Right lobe of liver (tissue), 6 donors: ENCODE measurements around the gene TECR. TPM values are rescaled to one million over a fixed set of nuclear protein-coding genes. Genes with fewer than 3 reads are reported as not detected.
A peak's percentile ranks its signal among the peaks of the same experiment; 100 is the strongest.

Experiments used
- ATAC-seq, 4 donors: fragments of 200-7000 bp; cut with Tn5 transposase; one replicate each; pipeline ENCODE4 v1.9.1; 2020; ENCODE audit warnings: mild to moderate bottlenecking in 4 of 4, moderate library complexity in 4 of 4
- DNase-seq, 3 donors: peaks; one replicate each; pipeline ENCODE4 v3.0.0-alpha.2; 2020
- H3K27ac ChIP-seq, 3 donors: fragments of 200-600 bp; one replicate each; pipeline ENCODE4 v1.8.0; 2022
- H3K27me3 ChIP-seq, 2 donors: fragments of 200-600 bp; one replicate each; pipeline ENCODE4 v1.8.0; 2022
- H3K36me3 ChIP-seq, 4 donors: fragments of 200-600 bp; sonication (generic) in 1 of 4; one replicate each; pipeline versions ENCODE4 v1.5.1 to v1.8.0; 2017 to 2022; ENCODE audit warnings: control low read depth in 1 of 4
- H3K4me1 ChIP-seq, 4 donors: fragments of 200-600 bp; sonication (generic) in 1 of 4; one replicate each; pipeline versions ENCODE4 v1.5.1 to v1.8.0; 2017 to 2022; ENCODE audit warnings: control low read depth in 1 of 4
- H3K4me3 ChIP-seq, 3 donors: fragments of 200-600 bp; one replicate each; pipeline ENCODE4 v1.8.0; 2022
- H3K9me3 ChIP-seq, 4 donors: fragments of 200-600 bp; sonication (generic) in 1 of 4; one replicate each; pipeline versions ENCODE4 v1.5.1 to v1.8.0; 2017 to 2022; ENCODE audit warnings: control low read depth in 1 of 4
- POLR2A ChIP-seq: fragments of 450-650 bp; IDR thresholded peaks from one replicate; pipeline ENCODE4 v1.6.1; 2017; ENCODE audit warnings: antibody characterized with exemption, mild to moderate bottlenecking
- WGBS: methylation state at CpG from one replicate; pipeline ENCODE4 v1.1.6; 2018; ENCODE audit warnings: low coverage, low lambda C conversion rate; ENCODE audit not compliant: insufficient coverage; ENCODE audit errors: missing lambda C conversion rate; 5-methylcytosine and 5-hydroxymethylcytosine counted together
- intact Hi-C, 2 donors: fragments of 100-400 bp; cut with DNase I; formaldehyde crosslinking; loops; one replicate each; pipeline versions ENCODE4 v1.11.2 to v1.14.1; 2022
- total RNA-seq, 6 experiments: library from RNA; depleted of rRNA in 2 of 6; stranded (reverse); fragments of >200 nt in 2 of 6; fragmentation: NEBNext Ultra II Directional in 3 of 6; extraction: Animal tissue kit (Norgen Biotek cat#: 25700) in 3 of 6; gene quantifications; one replicate each; pipeline versions ENCODE4 v1.1.0 to v1.2.4, GENCODE V29; 2016 to 2023
- TF ChIP-seq, protein P1 (sequence below), 4 donors: fragments of 200-600 bp in 3 of 4; fragments of 450-650 bp in 1 of 4; IDR thresholded peaks; one replicate each; pipeline versions ENCODE4 v1.5.1 to v1.8.0; 2016 to 2022; ENCODE audit warnings: antibody characterized with exemption in 4 of 4, mild to moderate bottlenecking in 2 of 4
- donor health status: DM: no; HTN: yes; CAD: no.
- donor health status: DM: no; HTN: no; CAD: no.
- donor health status: DM: no; HTN: no; CAD: no.
- donor health status: DM: no; HTN: yes; CAD: no.
- donor health status: DM: no; HTN: yes; CAD: no.

Gene TECR
- total RNA-seq, 6 experiments from 2014 or later = 37.9 to 99.0 (median 77.0) TPM

DNA sequence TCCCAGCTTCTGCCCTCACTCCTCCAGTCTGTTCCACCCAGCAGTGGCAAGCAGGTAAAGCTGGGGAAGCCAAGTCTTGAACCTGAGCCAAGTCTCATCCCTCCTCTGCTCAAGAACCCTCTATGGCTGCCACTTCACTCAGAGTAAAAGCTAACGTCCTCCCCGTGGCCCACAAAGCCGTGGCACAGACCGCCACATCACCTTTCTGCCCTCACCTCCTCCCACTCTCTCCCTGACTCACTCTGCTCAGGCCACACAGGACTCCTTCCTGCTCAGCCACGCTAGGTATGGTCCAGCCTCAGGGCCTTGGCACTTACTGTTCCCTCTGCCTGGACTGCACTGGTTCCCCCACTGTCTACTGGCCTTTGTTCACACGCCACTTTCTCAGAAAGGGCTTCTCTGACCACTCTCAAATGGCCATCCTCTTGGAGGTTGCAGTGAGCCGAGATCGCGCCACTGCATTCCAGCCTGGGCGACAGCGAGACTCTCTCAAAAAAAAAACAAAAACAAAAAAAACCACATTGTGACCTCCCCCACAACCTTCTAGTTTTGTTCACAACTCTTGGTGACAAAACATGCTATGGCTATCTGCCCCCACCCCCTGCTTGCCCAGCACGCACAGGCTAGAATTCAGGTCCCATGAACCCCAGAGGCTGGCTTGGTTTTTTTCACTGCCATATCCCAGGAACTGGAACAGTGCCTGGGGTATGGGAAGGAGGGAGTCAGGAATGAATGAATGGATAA lies 26.7 kb downstream of the TECR start:
- Histone ChIP-seq H3K36me3 (no peaks in the 10 kb centered on the region), H3K4me3 (no peak overlapping the region), H3K9me3 (no peaks in the 10 kb centered on the region), H3K27me3 (no peaks in the 10 kb centered on the region), H3K4me1 (peaks cover 0 to 48% (median 11%) of the 10 kb centered on the region in 4 donors), H3K27ac (no peak overlapping the region)
- ATAC-seq = no peak
- TF ChIP-seq, protein P1, sequence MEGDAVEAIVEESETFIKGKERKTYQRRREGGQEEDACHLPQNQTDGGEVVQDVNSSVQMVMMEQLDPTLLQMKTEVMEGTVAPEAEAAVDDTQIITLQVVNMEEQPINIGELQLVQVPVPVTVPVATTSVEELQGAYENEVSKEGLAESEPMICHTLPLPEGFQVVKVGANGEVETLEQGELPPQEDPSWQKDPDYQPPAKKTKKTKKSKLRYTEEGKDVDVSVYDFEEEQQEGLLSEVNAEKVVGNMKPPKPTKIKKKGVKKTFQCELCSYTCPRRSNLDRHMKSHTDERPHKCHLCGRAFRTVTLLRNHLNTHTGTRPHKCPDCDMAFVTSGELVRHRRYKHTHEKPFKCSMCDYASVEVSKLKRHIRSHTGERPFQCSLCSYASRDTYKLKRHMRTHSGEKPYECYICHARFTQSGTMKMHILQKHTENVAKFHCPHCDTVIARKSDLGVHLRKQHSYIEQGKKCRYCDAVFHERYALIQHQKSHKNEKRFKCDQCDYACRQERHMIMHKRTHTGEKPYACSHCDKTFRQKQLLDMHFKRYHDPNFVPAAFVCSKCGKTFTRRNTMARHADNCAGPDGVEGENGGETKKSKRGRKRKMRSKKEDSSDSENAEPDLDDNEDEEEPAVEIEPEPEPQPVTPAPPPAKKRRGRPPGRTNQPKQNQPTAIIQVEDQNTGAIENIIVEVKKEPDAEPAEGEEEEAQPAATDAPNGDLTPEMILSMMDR (IDR thresholded peaks at IDR 0.05) = no peak
- TF ChIP-seq POLR2A = no peak
- intact Hi-C loops = loop anchor here in 1 of 2 donors (10.0 kb wide), 1 partner anchor 51 kb away; no protein-coding TSS in a partner anchor
- 85% methylated on average over 12 of the region's 12 CpGs for WGBS
- no peak for DNase-seq

DNA sequence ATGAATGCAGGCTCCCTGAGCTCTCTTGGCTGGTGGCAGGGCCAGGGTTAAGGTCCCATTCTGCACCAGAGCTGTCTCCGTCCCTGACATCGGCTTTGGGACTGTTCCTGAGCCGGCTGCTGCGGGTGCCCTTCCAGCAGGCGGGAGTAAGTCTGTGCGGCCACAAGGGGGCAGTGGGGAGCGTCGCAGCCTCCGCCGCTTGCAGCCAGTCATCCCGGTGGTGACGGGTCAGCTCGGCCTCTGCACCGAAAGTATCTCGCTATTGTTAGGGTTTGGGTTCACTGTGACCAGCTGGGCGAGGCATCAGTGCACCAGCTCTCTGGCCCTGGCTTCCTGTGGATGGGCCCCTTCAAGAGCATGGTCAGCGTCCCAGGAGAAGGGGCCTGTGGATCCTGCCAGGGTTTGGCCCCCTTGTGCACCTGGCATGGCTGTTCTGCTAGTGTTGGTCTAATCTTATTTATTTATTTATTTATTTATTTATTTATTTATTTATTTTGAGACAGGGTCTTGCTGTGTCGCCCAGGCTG lies 27.3 kb downstream of the TECR start:
- Histone ChIP-seq H3K36me3 (no peaks in the 10 kb centered on the region), H3K4me3 (no peak overlapping the region), H3K27ac (no peak overlapping the region)

DNA sequence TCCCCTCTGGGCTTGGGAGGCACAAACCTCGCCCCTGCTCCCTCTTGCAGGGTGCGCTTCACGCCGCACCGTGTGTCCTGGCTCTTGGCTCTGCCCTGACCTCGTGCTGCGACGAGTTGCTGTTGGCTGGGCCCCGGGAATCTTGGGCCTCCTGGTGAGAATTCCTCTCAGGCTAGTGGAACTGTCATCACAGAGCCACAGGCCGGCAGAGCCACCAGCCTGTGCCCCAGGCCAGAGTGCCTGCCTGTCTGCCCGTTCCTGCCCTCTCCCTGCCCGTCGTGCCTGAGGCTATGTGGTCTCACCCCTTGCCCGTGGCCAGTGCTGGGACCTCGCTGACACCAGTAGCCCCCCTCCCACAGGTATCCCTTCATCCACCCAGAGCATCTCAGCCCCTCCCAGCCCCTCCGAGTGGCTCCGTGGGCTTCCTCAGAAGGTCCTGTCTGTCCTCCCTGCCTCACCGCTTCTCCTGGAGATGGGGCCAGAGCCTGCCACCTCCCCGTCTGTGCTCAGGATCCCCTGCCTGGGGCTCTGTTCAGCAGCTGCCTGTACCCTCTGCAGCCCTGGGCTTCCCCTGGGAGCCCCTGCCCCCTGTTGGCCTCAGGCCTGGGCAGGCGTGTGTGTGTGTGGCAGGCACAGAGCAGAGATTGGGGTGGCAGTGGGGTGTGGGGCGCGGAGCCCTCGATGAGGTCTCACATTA lies 29.1 kb downstream of the TECR start:
- H3K9me3 ChIP-seq = no peaks in the 10 kb centered on the region
- no peak for ATAC-seq
- TF ChIP-seq, protein P1 (IDR thresholded peaks at IDR 0.05) = no peak
- no peak for TF ChIP-seq POLR2A
- no peaks in the 10 kb centered on the region for H3K27me3 ChIP-seq
- H3K27ac ChIP-seq = no peak overlapping the region
- H3K36me3 ChIP-seq = peaks cover 0 to 1% (median 0%) of the 10 kb centered on the region in 4 donors
- DNase-seq = no peak
- intact Hi-C loops = loop anchor here in 1 of 2 donors (10.0 kb wide), 1 partner anchor 54 kb away; no protein-coding TSS in a partner anchor
- peaks cover 0 to 29% (median 7%) of the 10 kb centered on the region in 4 donors for H3K4me1 ChIP-seq
- no peak overlapping the region for H3K4me3 ChIP-seq
- 80% methylated on average over 2 of the region's 23 CpGs for WGBS

More for the DNA sequence above, 27.3 kb downstream of the TECR start:
- WGBS = 87% methylated on average over 2 of the region's 18 CpGs
- H3K27me3 ChIP-seq = no peaks in the 10 kb centered on the region
- no peaks in the 10 kb centered on the region for H3K9me3 ChIP-seq
- TF ChIP-seq POLR2A = no peak
- TF ChIP-seq, protein P1 (IDR thresholded peaks at IDR 0.05) = peak; percentile 83 to 99 (median 96)
- H3K4me1 ChIP-seq = peaks cover 0 to 42% (median 11%) of the 10 kb centered on the region in 4 donors
- DNase-seq = peak; percentile 79 to 85 (median 84)
- peak; percentile 75 to 80 (median 78) for ATAC-seq
- intact Hi-C loops = loop anchor here in 1 of 2 donors (10.0 kb wide), 1 partner anchor 52 kb away; no protein-coding TSS in a partner anchor

DNA sequence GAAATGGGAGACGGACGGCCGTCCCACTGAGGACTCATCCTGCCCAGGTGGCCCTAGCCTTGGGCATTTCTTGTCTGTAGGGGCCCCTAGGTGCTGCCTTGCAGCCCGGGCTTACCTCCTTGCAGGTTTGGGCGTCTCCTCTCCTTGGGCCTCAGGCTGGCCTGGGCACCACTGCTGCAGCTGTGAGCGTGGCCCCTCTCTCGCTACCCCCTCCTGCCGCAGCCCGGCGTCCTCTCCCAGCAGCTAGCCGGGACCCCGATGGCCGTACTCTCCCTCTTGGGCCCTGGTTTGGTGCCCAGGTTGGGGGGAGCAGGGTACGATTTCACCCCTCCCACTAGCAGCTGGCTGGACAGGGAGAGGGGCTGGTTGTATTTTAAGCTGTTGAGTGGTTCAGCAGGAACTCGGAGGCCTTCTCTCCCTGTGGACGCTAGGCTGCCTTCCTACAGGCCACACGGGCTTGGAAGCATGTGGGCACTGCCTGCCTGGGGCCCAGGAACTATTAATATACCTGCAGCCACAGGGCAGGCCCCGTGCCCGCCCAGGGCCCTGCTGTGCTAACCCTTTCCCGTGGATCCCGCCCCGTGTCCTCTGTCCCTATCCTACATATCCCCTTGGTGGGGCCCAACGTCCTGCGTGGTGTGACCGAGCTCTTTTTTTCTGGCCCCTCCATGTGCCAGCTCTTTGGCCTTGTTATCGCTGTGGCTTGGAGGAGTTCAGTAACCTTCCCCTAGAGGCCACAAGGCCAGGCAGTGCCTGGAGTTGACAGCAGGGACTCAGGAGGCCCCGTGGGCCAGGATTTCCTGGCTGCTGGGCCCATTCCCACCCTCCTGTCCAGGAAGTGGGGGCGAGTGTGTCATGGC lies 30.8 kb downstream of the TECR start:
- DNase-seq = no peak
- Histone ChIP-seq H3K27me3 (no peaks in the 10 kb centered on the region), H3K9me3 (no peaks in the 10 kb centered on the region), H3K4me3 (no peak overlapping the region), H3K27ac (no peak overlapping the region), H3K36me3 (peaks cover 0 to 7% (median 0%) of the 10 kb centered on the region in 4 donors), H3K4me1 (peaks cover 0 to 13% (median 0%) of the 10 kb centered on the region in 4 donors)
- intact Hi-C loops = loop anchor here in 1 of 2 donors (10.0 kb wide), 1 partner anchor 55 kb away; no protein-coding TSS in a partner anchor
- 48% methylated on average over 11 of the region's 28 CpGs for WGBS
- no peak for ATAC-seq
- TF ChIP-seq POLR2A = no peak
- TF ChIP-seq, protein P1 (IDR thresholded peaks at IDR 0.05) = no peak
